SK-N-SH (cell line): ENCODE measurements around the gene TNFRSF18. TPM values are rescaled to one million over a fixed set of nuclear protein-coding genes. Genes with fewer than 3 reads are reported as not detected.

Experiments used
- CTCF ChIA-PET: fragments of 300-600, 350-600 bp; formaldehyde crosslinking; extraction: SDS; loops from one replicate; lab custom pipeline; 2021; lab: Yijun Ruan, JAX
- POLR2A ChIA-PET: fragments of 350-600 bp; sonication (Branson Sonifier 250); formaldehyde crosslinking; extraction: SDS; loops from one replicate; lab custom pipeline; 2020; ENCODE audit warnings: antibody characterized with exemption, inconsistent platforms; lab: Yijun Ruan, JAX
- DNase-seq: peaks from one replicate; pipeline ENCODE4 v3.0.0; 2012
- H2AFZ ChIP-seq: fragments of 200-600 bp; sonication (generic); 2 replicates; pipeline ENCODE4 v1.8.1; 2016; ENCODE audit warnings: antibody characterized with exemption, mild to moderate bottlenecking, low read depth
- H3F3A ChIP-seq: fragments of 200-600 bp; sonication (generic); replicated peaks from 2 replicates; pipeline ENCODE3; 2016; ENCODE audit warnings: antibody characterized with exemption, mild to moderate bottlenecking; ENCODE audit not compliant: insufficient read depth
- H3K27ac ChIP-seq, 2 experiments: fragments of 200-500 bp in 1 of 2; fragments of 200-600 bp in 1 of 2; sonication (Bioruptor generic) in 1 of 2; sonication (generic), shearing (Covaris generic) in 1 of 2; 2 replicates each; pipeline versions ENCODE4 v1.5.1 to v1.6.1; 2014 to 2016; ENCODE audit warnings: low read depth in 2 of 2, inconsistent platforms in 1 of 2, low read length in 1 of 2, mild to moderate bottlenecking in 1 of 2, mixed read lengths in 1 of 2
- H3K27me3 ChIP-seq: fragments of 200-600 bp; sonication (generic), shearing (Covaris generic); 2 replicates; pipeline ENCODE4 v1.6.1; 2016; ENCODE audit warnings: mixed run types; ENCODE audit not compliant: insufficient read depth
- H3K36me3 ChIP-seq, 2 experiments: fragments of 200-500 bp in 1 of 2; fragments of 200-600 bp in 1 of 2; sonication (Bioruptor generic) in 1 of 2; sonication (generic) in 1 of 2; replicated peaks in 1 of 2; 2 replicates each; pipeline versions ENCODE3 to v1.5.1; 2014 to 2016; ENCODE audit warnings: low read length in 1 of 2, mild to moderate bottlenecking in 1 of 2; ENCODE audit not compliant: insufficient read depth in 2 of 2, control insufficient read depth in 1 of 2
- H3K4me1 ChIP-seq, 2 experiments: fragments of 200-500 bp in 1 of 2; fragments of 200-600 bp in 1 of 2; sonication (Bioruptor generic) in 1 of 2; sonication (generic), shearing (Covaris generic) in 1 of 2; 2 replicates each; pipeline versions ENCODE4 v1.5.1 to v1.6.1; 2014 to 2016; ENCODE audit warnings: low read depth in 1 of 2, low read length in 1 of 2, mixed run types in 1 of 2; ENCODE audit not compliant: insufficient read depth in 2 of 2, control insufficient read depth in 1 of 2
- H3K4me2 ChIP-seq: fragments of 200-600 bp; sonication (generic), shearing (Covaris generic); 2 replicates; pipeline ENCODE4 v1.6.1; 2017; ENCODE audit warnings: mixed run types
- H3K4me3 ChIP-seq, 2 experiments: fragments of 200-500 bp in 1 of 2; fragments of 200-600 bp in 1 of 2; sonication (Bioruptor generic) in 1 of 2; sonication (generic), shearing (Covaris generic) in 1 of 2; 2 replicates each; pipeline versions ENCODE4 v1.5.1 to v1.8.1; 2014 to 2016; ENCODE audit warnings: low read depth in 2 of 2, inconsistent platforms in 1 of 2, low read length in 1 of 2, mild to moderate bottlenecking in 1 of 2, mixed read lengths in 1 of 2, moderate library complexity in 1 of 2
- H3K79me2 ChIP-seq: fragments of 200-600 bp; sonication (generic); 2 replicates; pipeline ENCODE4 v1.8.1; 2017; ENCODE audit warnings: mild to moderate bottlenecking; ENCODE audit not compliant: insufficient read depth
- H3K9ac ChIP-seq: fragments of 200-600 bp; sonication (generic); 2 replicates; pipeline ENCODE4 v1.6.1; 2017; ENCODE audit warnings: mixed run types
- H3K9me2 ChIP-seq: fragments of 200-600 bp; sonication (generic); 2 replicates; pipeline ENCODE4 v1.6.1; 2017; ENCODE audit warnings: mixed run types
- H3K9me3 ChIP-seq: fragments of 200-600 bp; sonication (generic); 2 replicates; pipeline ENCODE4 v1.6.1; 2017; ENCODE audit warnings: mixed run types, mild to moderate bottlenecking, moderate library complexity
- H4K20me1 ChIP-seq: fragments of 200-600 bp; sonication (generic); 2 replicates; pipeline ENCODE4 v1.6.1; 2017; ENCODE audit warnings: mild to moderate bottlenecking, mixed run types; ENCODE audit not compliant: insufficient read depth
- CHD2 ChIP-seq: fragments of 150-350 bp; IDR thresholded peaks from 2 replicates; pipeline ENCODE4 v1.6.1; 2018; ENCODE audit warnings: low read length; ENCODE audit not compliant: partially characterized antibody
- ELF1 ChIP-seq: IDR thresholded peaks from 2 replicates; pipeline ENCODE4 v1.4.0; 2012
- FOXJ3 ChIP-seq: sonication (generic); formaldehyde crosslinking; IDR thresholded peaks from 2 replicates; pipeline ENCODE4 v1.5.1; 2020; ENCODE audit warnings: mild to moderate bottlenecking, missing genetic modification reagents
- FOXM1 ChIP-seq: IDR thresholded peaks from 2 replicates; pipeline ENCODE4 v1.4.0; 2012; ENCODE audit warnings: low read depth, mild to moderate bottlenecking
- NRF1 ChIP-seq: IDR thresholded peaks from 2 replicates; pipeline ENCODE4 v1.6.1; 2012; ENCODE audit warnings: low read depth, mild to moderate bottlenecking, low read length
- RAD21 ChIP-seq: IDR thresholded peaks from 2 replicates; pipeline ENCODE4 v1.6.1; 2012; ENCODE audit warnings: mild to moderate bottlenecking, low read length
- SIN3A ChIP-seq: IDR thresholded peaks from 2 replicates; pipeline ENCODE4 v1.6.1; 2012; ENCODE audit warnings: low read depth, mild to moderate bottlenecking, low read length, moderate library complexity, borderline replicate concordance
- SMC3 ChIP-seq: IDR thresholded peaks from 2 replicates; pipeline ENCODE4 v1.6.1; 2012; ENCODE audit warnings: low read depth, low read length, improper control_type of control experiment
- TAF1 ChIP-seq: IDR thresholded peaks from 2 replicates; pipeline ENCODE4 v1.6.1; 2012; ENCODE audit warnings: low read depth, mild to moderate bottlenecking, low read length, moderate library complexity, borderline replicate concordance
- YY1 ChIP-seq: IDR thresholded peaks from 2 replicates; pipeline ENCODE4 v1.4.0; 2012; ENCODE audit warnings: low read depth, mild to moderate bottlenecking
- WGBS: methylation state at CpG from one replicate; pipeline ENCODE4 v1.1.6; 2017; ENCODE audit warnings: low lambda C conversion rate; 5-methylcytosine and 5-hydroxymethylcytosine counted together
- polyA plus RNA-seq, 3 experiments: library from polyadenylated mRNA; depleted of rRNA; stranded (reverse); fragments of >200 nt; gene quantifications; 2 replicates each; pipeline ENCODE4 v1.2.3, GENCODE V29; 2012
- TF ChIP-seq, protein P1 (sequence below): fragments of 200-600 bp; sonication (generic); IDR thresholded peaks from 2 replicates; pipeline ENCODE4 v1.6.1; 2017; ENCODE audit warnings: antibody characterized with exemption, mild to moderate bottlenecking, moderate library complexity
- TF ChIP-seq, protein P2 (sequence below): IDR thresholded peaks from 2 replicates; pipeline ENCODE4 v1.4.0; 2012; ENCODE audit warnings: low read depth
- TF ChIP-seq, protein P3 (sequence below): IDR thresholded peaks from 2 replicates; pipeline ENCODE4 v1.4.0; 2012; ENCODE audit warnings: low read depth, borderline replicate concordance

TNFRSF18 gene
- polyA plus RNA-seq, 1 of the 3 experiments (the other 2 are of a cell fraction) = 0.05 TPM

DNA sequence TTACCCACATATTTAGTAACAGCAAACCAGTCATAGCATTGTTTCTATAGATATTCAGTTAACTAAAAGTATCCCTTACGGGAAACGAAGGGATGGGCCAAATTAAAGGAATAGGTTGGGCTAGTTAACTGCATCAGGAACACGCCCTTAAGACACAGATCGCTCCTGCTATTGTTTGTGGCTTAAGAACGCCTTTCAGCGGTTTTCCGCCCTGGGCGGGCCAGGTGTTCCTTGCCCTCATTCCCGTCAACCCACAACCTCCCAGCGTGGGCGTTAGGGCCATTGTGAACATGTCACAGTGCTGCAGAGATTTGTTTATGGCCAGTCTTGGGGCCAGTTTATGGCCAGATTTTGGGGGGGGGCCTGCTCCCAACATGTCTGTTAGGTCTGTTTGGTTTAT, 14.7 kb downstream of the TNFRSF18 start (continued):
- no peak for TF ChIP-seq FOXM1

DNA sequence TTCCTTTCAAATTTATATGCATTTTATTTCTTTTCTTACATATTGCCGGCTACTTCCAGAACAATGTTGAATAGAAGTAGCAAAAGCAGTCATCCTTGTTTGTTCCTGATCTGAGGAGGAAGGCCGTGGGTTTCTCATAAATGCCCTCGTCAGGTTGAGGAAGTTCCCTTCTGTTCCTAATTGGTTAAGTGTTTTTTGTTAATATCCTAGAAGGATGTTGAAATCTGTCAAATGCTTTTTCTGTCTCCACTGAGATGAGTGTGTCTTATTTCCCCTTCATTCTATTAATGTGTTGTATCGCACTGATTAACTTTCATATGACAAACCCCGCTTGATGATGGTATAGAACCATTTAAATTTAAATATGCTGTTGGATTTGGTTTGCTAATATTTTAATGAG, 17.3 kb downstream of the TNFRSF18 start:
- Histone ChIP-seq H3K27ac (no peak overlapping the region), H3K4me3 (no peak overlapping the region), H3K4me2 (no peak overlapping the region), H3K27me3 (no peaks in the 10 kb centered on the region; the same call in 1 of the 2 replicates), H2AFZ (no peak overlapping the region), H3K9me2 (no peaks in the 10 kb centered on the region), H4K20me1 (no peaks in the 10 kb centered on the region), H3K9me3 (no peaks in the 10 kb centered on the region), H3K4me1 (no peaks in the 10 kb centered on the region), H3K36me3 (no peaks in the 10 kb centered on the region), H3K79me2 (no peaks in the 10 kb centered on the region), H3K9ac (no peak overlapping the region), H3F3A (no peaks in the 10 kb centered on the region)
- DNase-seq = no peak
- 57% methylated on average over 5 of the region's 5 CpGs for WGBS
- CTCF ChIA-PET = no interaction called here
- TF ChIP-seq, protein P1, sequence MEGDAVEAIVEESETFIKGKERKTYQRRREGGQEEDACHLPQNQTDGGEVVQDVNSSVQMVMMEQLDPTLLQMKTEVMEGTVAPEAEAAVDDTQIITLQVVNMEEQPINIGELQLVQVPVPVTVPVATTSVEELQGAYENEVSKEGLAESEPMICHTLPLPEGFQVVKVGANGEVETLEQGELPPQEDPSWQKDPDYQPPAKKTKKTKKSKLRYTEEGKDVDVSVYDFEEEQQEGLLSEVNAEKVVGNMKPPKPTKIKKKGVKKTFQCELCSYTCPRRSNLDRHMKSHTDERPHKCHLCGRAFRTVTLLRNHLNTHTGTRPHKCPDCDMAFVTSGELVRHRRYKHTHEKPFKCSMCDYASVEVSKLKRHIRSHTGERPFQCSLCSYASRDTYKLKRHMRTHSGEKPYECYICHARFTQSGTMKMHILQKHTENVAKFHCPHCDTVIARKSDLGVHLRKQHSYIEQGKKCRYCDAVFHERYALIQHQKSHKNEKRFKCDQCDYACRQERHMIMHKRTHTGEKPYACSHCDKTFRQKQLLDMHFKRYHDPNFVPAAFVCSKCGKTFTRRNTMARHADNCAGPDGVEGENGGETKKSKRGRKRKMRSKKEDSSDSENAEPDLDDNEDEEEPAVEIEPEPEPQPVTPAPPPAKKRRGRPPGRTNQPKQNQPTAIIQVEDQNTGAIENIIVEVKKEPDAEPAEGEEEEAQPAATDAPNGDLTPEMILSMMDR = no peak
- TF ChIP-seq TAF1 = no peak
- TF ChIP-seq, protein P2, sequence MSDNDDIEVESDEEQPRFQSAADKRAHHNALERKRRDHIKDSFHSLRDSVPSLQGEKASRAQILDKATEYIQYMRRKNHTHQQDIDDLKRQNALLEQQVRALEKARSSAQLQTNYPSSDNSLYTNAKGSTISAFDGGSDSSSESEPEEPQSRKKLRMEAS = no peak
- no peak for TF ChIP-seq FOXJ3
- no peak for TF ChIP-seq ELF1
- TF ChIP-seq NRF1 = no peak
- no peak for TF ChIP-seq YY1
- TF ChIP-seq SIN3A = no peak
- no peak for TF ChIP-seq SMC3
- TF ChIP-seq, protein P3, sequence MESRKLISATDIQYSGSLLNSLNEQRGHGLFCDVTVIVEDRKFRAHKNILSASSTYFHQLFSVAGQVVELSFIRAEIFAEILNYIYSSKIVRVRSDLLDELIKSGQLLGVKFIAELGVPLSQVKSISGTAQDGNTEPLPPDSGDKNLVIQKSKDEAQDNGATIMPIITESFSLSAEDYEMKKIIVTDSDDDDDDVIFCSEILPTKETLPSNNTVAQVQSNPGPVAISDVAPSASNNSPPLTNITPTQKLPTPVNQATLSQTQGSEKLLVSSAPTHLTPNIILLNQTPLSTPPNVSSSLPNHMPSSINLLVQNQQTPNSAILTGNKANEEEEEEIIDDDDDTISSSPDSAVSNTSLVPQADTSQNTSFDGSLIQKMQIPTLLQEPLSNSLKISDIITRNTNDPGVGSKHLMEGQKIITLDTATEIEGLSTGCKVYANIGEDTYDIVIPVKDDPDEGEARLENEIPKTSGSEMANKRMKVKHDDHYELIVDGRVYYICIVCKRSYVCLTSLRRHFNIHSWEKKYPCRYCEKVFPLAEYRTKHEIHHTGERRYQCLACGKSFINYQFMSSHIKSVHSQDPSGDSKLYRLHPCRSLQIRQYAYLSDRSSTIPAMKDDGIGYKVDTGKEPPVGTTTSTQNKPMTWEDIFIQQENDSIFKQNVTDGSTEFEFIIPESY = no peak
- POLR2A ChIA-PET = no interaction called here

GRCh38 chr1:1187938-1188337, 18.5 kb downstream of the TNFRSF18 start:
- H3K4me3 ChIP-seq = no peak overlapping the region
- H3K9ac ChIP-seq = no peak overlapping the region
- no peaks in the 10 kb centered on the region for H3K9me3 ChIP-seq
- no peak overlapping the region for H2AFZ ChIP-seq
- no peaks in the 10 kb centered on the region for H3K4me1 ChIP-seq
- H3F3A ChIP-seq = no peaks in the 10 kb centered on the region
- no peak for DNase-seq
- no peak overlapping the region for H3K4me2 ChIP-seq
- no peaks in the 10 kb centered on the region for H3K36me3 ChIP-seq
- ChIA-PET POLR2A (no interaction called here), CTCF (interaction anchor here (0.6 kb wide), 1 partner anchor 22 kb away, joined by 4 read pairs; no protein-coding TSS in a partner anchor)
- no peaks in the 10 kb centered on the region for H3K9me2 ChIP-seq
- H3K27ac ChIP-seq = no peak overlapping the region
- H4K20me1 ChIP-seq = no peaks in the 10 kb centered on the region
- TF ChIP-seq SIN3A = no peak
- no peak for TF ChIP-seq RAD21
- TF ChIP-seq, protein P2 = no peak
- no peak for TF ChIP-seq CHD2
- TF ChIP-seq NRF1 = no peak
- H3K79me2 ChIP-seq = no peaks in the 10 kb centered on the region
- H3K27me3 ChIP-seq = no peaks in the 10 kb centered on the region; the same call in 1 of the 2 replicates
